Endothelial cell of umbilical vein (primary cell): ENCODE measurements around the gene SLC23A1. TPM values are rescaled to one million over a fixed set of nuclear protein-coding genes. Genes with fewer than 3 reads are reported as not detected.

Source experiments
- BruUV-seq: library from RNA; stranded (reverse); fragments of 400-500 nt; replicated peaks from 2 replicates; lab custom pipeline; 2021; lab: Mats Ljungman, UMichigan
- CTCF ChIA-PET: fragments of 300-600, 350-600 bp; sonication (Branson Sonifier 250); formaldehyde crosslinking; loops from one replicate; lab custom pipeline; 2021; ENCODE audit warnings: antibody characterized with exemption, inconsistent platforms; lab: Charles Lee
- POLR2A ChIA-PET: fragments of 300-600, 350-600 bp; sonication (Branson Sonifier 250); formaldehyde crosslinking; loops from one replicate; lab custom pipeline; 2021; ENCODE audit warnings: antibody characterized with exemption, inconsistent platforms; lab: Charles Lee
- DNase-seq: peaks from one replicate; pipeline ENCODE4 v3.0.0-alpha.2; 2011; ENCODE audit warnings: low read depth, low spot score
- FAIRE-seq: peaks from 2 replicates; lab custom pipeline; 2011; peaks lifted over from hg19 to GRCh38; lab: Jason Lieb, UNC
- H2AFZ ChIP-seq: 2 replicates; pipeline ENCODE4 v1.6.0; 2012; ENCODE audit warnings: low read depth, low read length, control low read depth, inconsistent platforms
- H3K27ac ChIP-seq: 2 replicates; pipeline ENCODE4 v1.5.1; 2011; ENCODE audit warnings: low read depth, mild to moderate bottlenecking, control low read depth, low read length, moderate library complexity; ENCODE audit not compliant: insufficient read depth
- H3K27me3 ChIP-seq, 2 experiments: 2 replicates each; pipeline versions ENCODE4 v1.6.0 to v1.6.1; 2011; ENCODE audit warnings: low read length in 2 of 2, mixed read lengths in 1 of 2; ENCODE audit not compliant: control insufficient read depth in 2 of 2, insufficient read depth in 2 of 2
- H3K36me3 ChIP-seq, 2 experiments: 2 replicates in 1 of 2; 3 replicates in 1 of 2; pipeline ENCODE4 v1.5.1; 2011; ENCODE audit warnings: low read length in 2 of 2, mild to moderate bottlenecking in 1 of 2, moderate library complexity in 1 of 2; ENCODE audit not compliant: control insufficient read depth in 2 of 2, insufficient read depth in 2 of 2; ENCODE audit errors: extremely low read depth in 1 of 2
- H3K4me1 ChIP-seq: 3 replicates; pipeline ENCODE4 v1.5.1; 2011; ENCODE audit warnings: mild to moderate bottlenecking, low read length; ENCODE audit not compliant: control insufficient read depth, insufficient read depth; ENCODE audit errors: extremely low read depth
- H3K4me2 ChIP-seq: 2 replicates; pipeline ENCODE4 v1.6.1; 2011; ENCODE audit warnings: low read length, control low read depth, mixed read lengths; ENCODE audit not compliant: insufficient read depth
- H3K4me3 ChIP-seq, 3 experiments: fragments of 200-600 bp in 1 of 3; sonication (generic), shearing (Covaris generic) in 1 of 3; replicated peaks in 1 of 3; 2 replicates each; pipeline ENCODE4 v1.5.1; 2011 to 2016; ENCODE audit warnings: control low read depth in 3 of 3, low read length in 3 of 3, mild to moderate bottlenecking in 2 of 3, inconsistent platforms in 1 of 3, low read depth in 1 of 3, moderate library complexity in 1 of 3; ENCODE audit not compliant: insufficient read depth in 1 of 3
- H3K79me2 ChIP-seq: 2 replicates; pipeline ENCODE4 v1.6.0; 2012; ENCODE audit warnings: low read length, inconsistent platforms; ENCODE audit not compliant: control insufficient read depth, insufficient read depth
- H3K9ac ChIP-seq: replicated peaks from 2 replicates; pipeline ENCODE3; 2011; ENCODE audit warnings: low read length, control low read depth; ENCODE audit not compliant: insufficient read depth; ENCODE audit errors: extremely low read depth
- H3K9me1 ChIP-seq: replicated peaks from 3 replicates; pipeline ENCODE4 v1.6.0; 2011; ENCODE audit warnings: mild to moderate bottlenecking, low read length; ENCODE audit not compliant: control insufficient read depth, insufficient read depth; ENCODE audit errors: extremely low read depth
- H3K9me3 ChIP-seq: replicated peaks from 2 replicates; pipeline ENCODE4 v1.5.1; 2012; ENCODE audit warnings: low read length, inconsistent platforms; ENCODE audit not compliant: control insufficient read depth, insufficient read depth
- H4K20me1 ChIP-seq: replicated peaks from 2 replicates; pipeline ENCODE3; 2011; ENCODE audit warnings: mild to moderate bottlenecking, low read length; ENCODE audit not compliant: control insufficient read depth, insufficient read depth; ENCODE audit errors: extremely low read depth
- CTCF ChIP-seq, 2 donors: IDR thresholded peaks; 1 replicate in 1 of 2; 2 replicates in 1 of 2; pipeline ENCODE4 v1.5.1; 2011; ENCODE audit warnings: low read length in 2 of 2, mild to moderate bottlenecking in 2 of 2, moderate library complexity in 2 of 2, control low read depth in 1 of 2, inconsistent platforms in 1 of 2, low read depth in 1 of 2; ENCODE audit not compliant: insufficient read depth in 1 of 2; ENCODE audit errors: extremely low read depth in 1 of 2
- EZH2 ChIP-seq: IDR thresholded peaks from 2 replicates; pipeline ENCODE4 v1.6.1; 2012; ENCODE audit warnings: borderline replicate concordance, low read depth, mild to moderate bottlenecking, moderate library complexity, low read length, inconsistent platforms; ENCODE audit not compliant: severe bottlenecking
- FOS ChIP-seq: IDR thresholded peaks from 2 replicates; pipeline ENCODE4 v1.6.1; 2011; ENCODE audit warnings: mild to moderate bottlenecking, low read length, moderate library complexity, borderline replicate concordance; ENCODE audit not compliant: insufficient read depth
- GATA2 ChIP-seq: IDR thresholded peaks from 2 replicates; pipeline ENCODE4 v1.7.0; 2011; ENCODE audit warnings: low read depth, mild to moderate bottlenecking, moderate library complexity, mixed read lengths, low read length; ENCODE audit not compliant: insufficient read length, insufficient read depth
- JUN ChIP-seq: IDR thresholded peaks from 2 replicates; pipeline ENCODE4 v1.6.1; 2011; ENCODE audit warnings: borderline replicate concordance, low read depth; ENCODE audit not compliant: insufficient read length, insufficient read depth
- MAX ChIP-seq: IDR thresholded peaks from 2 replicates; pipeline ENCODE4 v1.6.1; 2011; ENCODE audit not compliant: insufficient read depth, insufficient read length
- MYC ChIP-seq: IDR thresholded peaks from one replicate; pipeline ENCODE4 v1.6.1; 2011; ENCODE audit warnings: mild to moderate bottlenecking, low read depth, low read length
- POLR2A ChIP-seq: IDR thresholded peaks from 2 replicates; pipeline ENCODE4 v1.6.1; 2012; ENCODE audit warnings: low read depth, mild to moderate bottlenecking, control low read depth, low read length
- POLR2AphosphoS5 ChIP-seq: IDR thresholded peaks from 2 replicates; pipeline ENCODE4 v1.6.1; 2012; ENCODE audit warnings: low read depth, mild to moderate bottlenecking, control low read depth, low read length, moderate library complexity; ENCODE audit not compliant: insufficient read depth
- dilution Hi-C: fragments of 300-500 bp; cut with MboI; formaldehyde crosslinking; loops from one replicate; pipeline ENCODE4 v1.15.0; 2019; ENCODE audit warnings: low sequenced_read_pairs; ENCODE audit not compliant: extremely low pct_ligation_motif_present
- intact Hi-C: fragments of 100-400 bp; cut with micrococcal nuclease; formaldehyde crosslinking; loops from one replicate; pipeline ENCODE4 v1.10.0; 2022
- polyA plus RNA-seq, 4 experiments: library from polyadenylated mRNA; depleted of rRNA in 3 of 4; stranded (reverse) in 3 of 4; unstranded in 1 of 4; fragments of >200 nt; gene quantifications; 2 replicates each; pipeline versions ENCODE4 v1.2.1 to v1.2.3, GENCODE V29; 2011 to 2012; ENCODE audit warnings: missing spikeins in 1 of 4
- total RNA-seq: library from RNA; stranded (reverse); gene quantifications from 2 replicates; pipeline ENCODE4 v1.2.3, GENCODE V29; 2021

The SLC23A1 gene
- total and polyA plus RNA-seq, 2 donors (not counting 3 experiments of a cell fraction or from before 2014, with no cell fraction given), result not detected

- DNase-seq (no peak), FAIRE-seq (no peak)
- Histone ChIP-seq H3K9me3 (no peaks in the 10 kb centered on the region), H3K4me1 (peaks cover 6% of the 10 kb centered on the region), H3K27me3 (no peaks in the 10 kb centered on the region), H3K36me3 (no peaks in the 10 kb centered on the region), H3K4me2 (no peak overlapping the region), H3K4me3 (no peak overlapping the region), H3K79me2 (no peaks in the 10 kb centered on the region), H2AFZ (no peak overlapping the region), H3K9ac (no peak overlapping the region), H3K9me1 (no peaks in the 10 kb centered on the region), H3K27ac (no peak overlapping the region), H4K20me1 (no peaks in the 10 kb centered on the region)
- no TSS peak for BruUV-seq
- ChIA-PET CTCF (no interaction called here), POLR2A (no interaction called here)
- intact Hi-C loops, result no loop called here
- no peak for TF ChIP-seq FOS
- no peak for TF ChIP-seq GATA2
- TF ChIP-seq MAX, result no peak
- no peak for TF ChIP-seq CTCF (IDR thresholded peaks at IDR 0.05; ENCODE audit: extremely low read depth in 1 of 2, insufficient read depth in 1 of 2, low read depth in 1 of 2, low read length in 2 of 2)
- dilution Hi-C loops, result no loop called here
Observed at GRCh38 chr5:139383993-139384590, 995 bp upstream of the SLC23A1 start.

GRCh38 chr5:139382807-139383206 lies 290 bp downstream of the SLC23A1 start:
- Histone ChIP-seq H3K9me3 (no peaks in the 10 kb centered on the region), H3K4me1 (no peaks in the 10 kb centered on the region), H3K4me3 (no peak overlapping the region), H3K27me3 (no peaks in the 10 kb centered on the region), H3K4me2 (no peak overlapping the region), H3K79me2 (no peaks in the 10 kb centered on the region), H3K36me3 (no peaks in the 10 kb centered on the region), H4K20me1 (no peaks in the 10 kb centered on the region), H3K9me1 (no peaks in the 10 kb centered on the region), H3K9ac (no peak overlapping the region), H2AFZ (no peak overlapping the region), H3K27ac (no peak overlapping the region)
- intact Hi-C loops, result no loop called here
- CTCF ChIA-PET, result no interaction called here
- DNase-seq, result no peak
- no peak for FAIRE-seq
- POLR2A ChIA-PET, result no interaction called here
- dilution Hi-C loops, result no loop called here
- TF ChIP-seq MAX (no peak), FOS (no peak), EZH2 (no peak), CTCF (IDR thresholded peaks at IDR 0.05; ENCODE audit: extremely low read depth in 1 of 2, insufficient read depth in 1 of 2, low read depth in 1 of 2, low read length in 2 of 2) (no peak), POLR2AphosphoS5 (no peak), MYC (no peak), POLR2A (no peak), GATA2 (no peak), JUN (no peak)
- no TSS peak for BruUV-seq
